Inflammatory macrophage treated with lipopolysaccharide for 4 hours (primary cell): ENCODE measurements around the gene MOCS1.
A peak's percentile ranks its signal among the peaks of the same experiment; 100 is the strongest.

Experiments
- DNase-seq: peaks from one replicate; pipeline ENCODE4 v3.0.0-alpha.2; 2020

Gene MOCS1

DNA sequence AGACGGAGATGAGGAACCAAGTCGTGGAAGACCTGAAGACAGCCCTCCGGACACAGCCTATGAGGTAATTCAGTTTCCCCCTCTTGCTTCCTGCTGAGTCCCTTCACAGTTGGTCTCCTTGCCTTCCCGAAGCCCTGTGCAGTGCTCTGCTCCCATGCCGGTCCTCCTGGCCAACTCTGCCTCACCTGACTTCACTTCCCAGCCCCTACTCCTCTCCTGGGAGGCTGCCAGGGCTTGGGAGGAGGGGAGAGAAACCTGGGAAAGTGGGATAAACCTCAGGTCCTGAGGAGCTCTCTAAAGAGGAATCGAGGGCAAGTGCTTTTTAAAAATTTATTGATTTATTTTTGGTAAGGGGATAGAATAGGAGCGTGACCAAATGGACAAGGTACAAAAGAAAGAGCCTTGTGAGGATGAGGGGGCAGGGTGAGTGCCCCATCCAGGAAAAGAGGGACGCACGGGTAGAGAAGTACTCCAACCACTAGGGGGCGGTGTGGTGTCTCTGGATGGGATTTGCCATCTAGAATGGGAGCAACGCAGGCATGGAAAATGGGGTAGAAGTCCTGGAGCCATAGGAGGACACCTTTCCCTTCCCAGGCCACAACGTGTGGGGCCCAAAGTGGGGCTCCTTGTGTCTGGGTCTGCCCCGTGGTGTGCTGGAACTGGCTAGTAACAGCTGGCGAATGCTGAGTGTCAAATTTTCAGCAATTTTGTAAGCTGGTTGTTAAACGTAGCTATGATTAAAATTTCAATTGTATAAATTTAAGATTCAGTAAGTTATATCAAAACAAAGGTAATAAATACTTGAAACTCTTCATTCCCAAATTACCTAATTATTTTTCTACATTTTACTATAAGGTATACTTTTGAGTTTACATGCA is 69.0 kb downstream of the MOCS1 start:
- peak; percentile 40 for DNase-seq

DNA sequence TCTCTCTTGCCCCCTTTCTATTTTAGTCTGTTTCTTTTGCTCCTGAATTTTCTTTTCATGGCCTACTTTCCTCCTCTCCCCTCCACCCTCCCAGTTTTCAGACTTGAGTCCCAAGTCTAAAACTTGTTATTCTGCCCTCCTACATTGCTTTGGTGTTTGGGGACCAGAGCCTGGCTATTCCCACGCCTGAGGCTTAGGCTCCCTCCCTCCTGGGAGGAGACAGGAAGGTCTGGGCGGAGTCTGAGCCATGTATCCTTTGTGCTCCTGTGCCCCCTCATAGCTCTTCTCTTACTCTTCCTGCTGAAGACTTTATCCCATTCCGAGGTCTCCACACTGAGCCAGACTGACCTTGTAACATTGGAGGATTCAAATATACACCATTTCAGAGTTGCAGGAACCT is 72.6 kb downstream of the MOCS1 start:
- DNase-seq = no peak

DNA sequence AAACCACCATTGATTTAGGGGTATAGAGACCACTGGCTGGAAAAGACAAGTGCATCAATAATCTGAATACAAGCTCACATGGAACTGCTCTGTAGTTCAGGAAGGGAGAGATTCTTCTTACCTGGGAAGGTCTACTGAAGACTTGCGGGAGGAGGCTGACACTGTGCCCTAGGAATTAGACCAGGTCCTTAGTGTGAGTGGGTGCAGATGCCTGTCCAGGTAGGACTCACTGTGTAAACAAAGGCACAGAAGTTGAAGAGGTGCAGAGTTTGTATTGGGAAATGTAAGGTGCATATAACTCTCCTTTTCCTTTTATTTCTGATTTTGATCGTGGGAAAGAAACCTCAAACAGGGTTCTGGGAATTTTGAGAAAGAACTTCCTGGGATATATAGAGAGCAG is 75.2 kb downstream of the MOCS1 start:
- no peak for DNase-seq

- DNase-seq = no peak
Measured at GRCh38 chr6:39855356-39855995, 78.8 kb downstream of the MOCS1 start.
